Stomach (tissue), 4 donors: ENCODE data around the gene LRRC56.

ENCODE experiments used
- CTCF ChIP-seq, 7 experiments: fragments of 450-650 bp in 4 of 7; fragments of 200-600 bp in 3 of 7; sonication (generic) in 3 of 7; IDR thresholded peaks; one replicate each; pipeline ENCODE4 v1.5.1; 2016 to 2019; ENCODE audit warnings: antibody characterized with exemption in 7 of 7, control low read depth in 2 of 7, mild to moderate bottlenecking in 1 of 7
- EP300 ChIP-seq: sonication (generic); formaldehyde crosslinking; IDR thresholded peaks from one replicate; pipeline ENCODE4 v1.6.1; 2017; ENCODE audit warnings: antibody characterized with exemption

GRCh38 chr11:512761-513595 is 24.3 kb upstream of the LRRC56 start:
- TF ChIP-seq CTCF (IDR thresholded peaks at IDR 0.05) = no peak
- no peak for TF ChIP-seq EP300
